ENCODE results near the gene RANBP1. TPM values are rescaled to one million over a fixed set of nuclear protein-coding genes. Genes with fewer than 3 reads are reported as not detected.

RANBP1 gene
- polyA plus RNA-seq, 1 donor (not counting 4 experiments of a cell fraction or from before 2014, with no cell fraction given) = 193 TPM

GRCh38 chr22:20137671-20138416 is 21.9 kb downstream of the RANBP1 start:
- FAIRE-seq (no peak), DNase-seq (ENCODE audit: low read depth, low spot score) (no peak)
- TF ChIP-seq CTCF (optimal IDR thresholded peaks at IDR 0.05 in 1 of 3, IDR thresholded peaks at IDR 0.05 in 1 of 3, conservative IDR thresholded peaks at IDR 0.05 in 1 of 3; ENCODE audit: extremely low read depth in 1 of 3, insufficient read depth in 2 of 3, low read length in 3 of 3) (no peak), EZH2 (IDR thresholded peaks at IDR 0.05; ENCODE audit: low read length) (no peak)
- no peak overlapping the region for H2AFZ ChIP-seq (ENCODE audit: control insufficient read depth, low read length)
- no peak overlapping the region for H3K9ac ChIP-seq (ENCODE audit: control insufficient read depth, extremely low read depth, insufficient read depth, low read length)
- dilution Hi-C loops (cut with MboI; ENCODE audit: extremely low pct_ligation_motif_present, low sequenced_read_pairs) = no loop called here
- H3K79me2 ChIP-seq (ENCODE audit: control insufficient read depth, insufficient read depth, low read length) = peaks cover 61% of the 10 kb centered on the region
- peaks cover 12% of the 10 kb centered on the region for H3K4me1 ChIP-seq (ENCODE audit: control insufficient read depth, extremely low read depth, insufficient read depth, low read length)
- no peak overlapping the region for H3K27ac ChIP-seq (ENCODE audit: control insufficient read depth, insufficient read depth, low read length)
- no peaks in the 10 kb centered on the region for H3K27me3 ChIP-seq (ENCODE audit: control insufficient read depth, extremely low read depth, insufficient read depth, low read length)
- H3K9me1 ChIP-seq (ENCODE audit: control insufficient read depth, extremely low read depth, insufficient read depth, low read length) = no peaks in the 10 kb centered on the region
- H4K20me1 ChIP-seq (ENCODE audit: control insufficient read depth, extremely low read depth, insufficient read depth, low read length) = peaks cover 31% of the 10 kb centered on the region
- no peak overlapping the region for H3K4me2 ChIP-seq (ENCODE audit: control insufficient read depth, extremely low read depth, insufficient read depth, low read depth, low read length)
- H3K36me3 ChIP-seq (ENCODE audit: control insufficient read depth in 2 of 2, extremely low read depth in 1 of 2, insufficient read depth in 2 of 2, low read length in 2 of 2) = peaks cover 9 to 23% of the 10 kb centered on the region in 2 experiments
- H3K4me3 ChIP-seq (ENCODE audit: control insufficient read depth in 2 of 3, extremely low read depth in 1 of 3, insufficient read depth in 2 of 3, low read depth in 1 of 3, low read length in 3 of 3) = no peak overlapping the region
- H3K9me3 ChIP-seq (ENCODE audit: control insufficient read depth, low read depth, low read length) = no peaks in the 10 kb centered on the region

GRCh38 chr22:20138417-20138738 is 22.5 kb downstream of the RANBP1 start:
- peaks cover 7% of the 10 kb centered on the region for H3K4me1 ChIP-seq (ENCODE audit: control insufficient read depth, extremely low read depth, insufficient read depth, low read length)
- DNase-seq (ENCODE audit: low read depth, low spot score) = no peak
- dilution Hi-C loops (cut with MboI; ENCODE audit: extremely low pct_ligation_motif_present, low sequenced_read_pairs) = no loop called here
- no peak overlapping the region for H3K9ac ChIP-seq (ENCODE audit: control insufficient read depth, extremely low read depth, insufficient read depth, low read length)
- H4K20me1 ChIP-seq (ENCODE audit: control insufficient read depth, extremely low read depth, insufficient read depth, low read length) = peaks cover 31% of the 10 kb centered on the region
- no peak for FAIRE-seq
- H2AFZ ChIP-seq (ENCODE audit: control insufficient read depth, low read length) = no peak overlapping the region
- peaks cover 9 to 23% of the 10 kb centered on the region in 2 experiments for H3K36me3 ChIP-seq (ENCODE audit: control insufficient read depth in 2 of 2, extremely low read depth in 1 of 2, insufficient read depth in 2 of 2, low read length in 2 of 2)
- no peaks in the 10 kb centered on the region for H3K27me3 ChIP-seq (ENCODE audit: control insufficient read depth, extremely low read depth, insufficient read depth, low read length)
- TF ChIP-seq CTCF (optimal IDR thresholded peaks at IDR 0.05 in 1 of 3, IDR thresholded peaks at IDR 0.05 in 1 of 3, conservative IDR thresholded peaks at IDR 0.05 in 1 of 3; ENCODE audit: extremely low read depth in 1 of 3, insufficient read depth in 2 of 3, low read length in 3 of 3) (peak in 2 of 3 experiments; percentile 15 to 17), EZH2 (IDR thresholded peaks at IDR 0.05; ENCODE audit: low read length) (no peak)
- H3K4me2 ChIP-seq (ENCODE audit: control insufficient read depth, extremely low read depth, insufficient read depth, low read depth, low read length) = no peak overlapping the region
- H3K79me2 ChIP-seq (ENCODE audit: control insufficient read depth, insufficient read depth, low read length) = peaks cover 56% of the 10 kb centered on the region
- no peaks in the 10 kb centered on the region for H3K9me1 ChIP-seq (ENCODE audit: control insufficient read depth, extremely low read depth, insufficient read depth, low read length)
- no peak overlapping the region for H3K27ac ChIP-seq (ENCODE audit: control insufficient read depth, insufficient read depth, low read length)
- H3K9me3 ChIP-seq (ENCODE audit: control insufficient read depth, low read depth, low read length) = no peaks in the 10 kb centered on the region
- H3K4me3 ChIP-seq (ENCODE audit: control insufficient read depth in 2 of 3, extremely low read depth in 1 of 3, insufficient read depth in 2 of 3, low read depth in 1 of 3, low read length in 3 of 3) = no peak overlapping the region

Measured in keratinocyte (primary cell).